Loucy (cell line): ENCODE measurements around the gene KRT3.

Experiments
- H2AFZ ChIP-seq: fragments of 200-600 bp; sonication (generic); 2 replicates; pipeline ENCODE4 v1.6.0; 2016; ENCODE audit warnings: antibody characterized with exemption, mild to moderate bottlenecking, low read length, moderate library complexity
- H3F3A ChIP-seq: fragments of 200-600 bp; 2 replicates; pipeline ENCODE4 v1.6.0; 2016; ENCODE audit warnings: antibody characterized with exemption, low read depth, mild to moderate bottlenecking
- H3K27me3 ChIP-seq: fragments of 200-600 bp; sonication (generic); 2 replicates; pipeline ENCODE4 v1.6.1; 2014; ENCODE audit warnings: low read length, mild to moderate bottlenecking; ENCODE audit not compliant: insufficient read depth, poor library complexity, severe bottlenecking
- H3K36me3 ChIP-seq: fragments of 200-600 bp; sonication (generic); 2 replicates; pipeline ENCODE4 v1.6.1; 2016; ENCODE audit warnings: low read length; ENCODE audit not compliant: insufficient read depth
- H3K4me1 ChIP-seq: fragments of 200-600 bp; sonication (generic); 2 replicates; pipeline ENCODE4 v1.5.1; 2014; ENCODE audit warnings: low read length, mild to moderate bottlenecking; ENCODE audit not compliant: insufficient read depth, poor library complexity, severe bottlenecking
- H3K4me2 ChIP-seq: fragments of 200-600 bp; sonication (generic); 2 replicates; pipeline ENCODE4 v1.6.0; 2014; ENCODE audit warnings: antibody characterized with exemption, low read length, low read depth, mild to moderate bottlenecking; ENCODE audit not compliant: poor library complexity, severe bottlenecking
- H3K4me3 ChIP-seq: fragments of 200-600 bp; sonication (generic); 2 replicates; pipeline ENCODE4 v1.5.1; 2014; ENCODE audit warnings: low read length, mild to moderate bottlenecking, mixed read lengths; ENCODE audit not compliant: poor library complexity, severe bottlenecking
- H3K79me2 ChIP-seq: fragments of 200-600 bp; sonication (generic); 2 replicates; pipeline ENCODE4 v1.6.1; 2014; ENCODE audit warnings: low read length; ENCODE audit not compliant: insufficient read depth
- H3K9ac ChIP-seq: fragments of 200-600 bp; sonication (generic); 2 replicates; pipeline ENCODE4 v1.6.0; 2014; ENCODE audit warnings: mild to moderate bottlenecking, low read depth, low read length, moderate library complexity; ENCODE audit not compliant: poor library complexity, severe bottlenecking
- H3K9me2 ChIP-seq: fragments of 200-600 bp; sonication (generic); replicated peaks from 2 replicates; pipeline ENCODE4 v1.6.1; 2016; ENCODE audit warnings: low read depth, low read length, mixed read lengths
- H3K9me3 ChIP-seq: fragments of 200-600 bp; sonication (generic); 2 replicates; pipeline ENCODE4 v1.6.1; 2014; ENCODE audit warnings: mild to moderate bottlenecking, antibody characterized with exemption, low read length, low read depth; ENCODE audit not compliant: insufficient read depth
- H4K20me1 ChIP-seq: fragments of 200-600 bp; sonication (generic); 2 replicates; pipeline ENCODE4 v1.6.0; 2014; ENCODE audit warnings: antibody characterized with exemption, low read length, mild to moderate bottlenecking; ENCODE audit not compliant: insufficient read depth, poor library complexity, severe bottlenecking
- EZH2phosphoT487 ChIP-seq: fragments of 200-600 bp; IDR thresholded peaks from 2 replicates; pipeline ENCODE4 v1.6.1; 2018; ENCODE audit warnings: antibody characterized with exemption, mild to moderate bottlenecking, moderate library complexity, borderline replicate concordance
- TF ChIP-seq, protein P1 (sequence below): fragments of 200-600 bp; sonication (generic); conservative IDR thresholded peaks from 2 replicates; pipeline ENCODE4 v1.5.1; 2014; ENCODE audit warnings: mild to moderate bottlenecking, antibody characterized with exemption, low read length

The KRT3 gene

DNA sequence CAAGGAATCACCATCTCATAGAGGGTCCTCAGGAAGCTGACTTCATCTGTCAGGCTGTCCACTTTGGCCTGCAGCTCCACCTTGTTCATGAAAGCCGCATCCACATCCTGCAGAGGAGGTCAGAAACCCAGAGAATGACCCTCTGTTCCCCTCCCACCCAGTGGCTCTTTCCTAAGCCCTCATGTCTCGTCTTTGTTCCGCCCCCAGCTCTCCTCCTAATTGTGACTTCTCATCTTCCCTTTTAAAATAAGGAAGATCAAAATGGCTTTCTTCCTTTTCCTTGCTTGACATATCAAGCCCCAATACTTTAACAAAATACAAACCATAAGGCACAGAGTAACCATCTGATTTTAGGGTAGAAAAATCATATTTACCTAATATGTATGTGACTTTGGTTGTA lies 23.1 kb downstream of the KRT3 start:
- Histone ChIP-seq H3K9me3 (no peaks in the 10 kb centered on the region), H3K4me1 (no peaks in the 10 kb centered on the region), H3K4me2 (no peak overlapping the region), H3K79me2 (no peaks in the 10 kb centered on the region), H3K36me3 (no peaks in the 10 kb centered on the region), H4K20me1 (no peaks in the 10 kb centered on the region), H2AFZ (no peak overlapping the region), H3K27me3 (no peaks in the 10 kb centered on the region), H3F3A (no peaks in the 10 kb centered on the region), H3K9ac (no peak overlapping the region), H3K9me2 (no peaks in the 10 kb centered on the region), H3K4me3 (no peak overlapping the region)
- TF ChIP-seq EZH2phosphoT487 = no peak
- TF ChIP-seq, protein P1, sequence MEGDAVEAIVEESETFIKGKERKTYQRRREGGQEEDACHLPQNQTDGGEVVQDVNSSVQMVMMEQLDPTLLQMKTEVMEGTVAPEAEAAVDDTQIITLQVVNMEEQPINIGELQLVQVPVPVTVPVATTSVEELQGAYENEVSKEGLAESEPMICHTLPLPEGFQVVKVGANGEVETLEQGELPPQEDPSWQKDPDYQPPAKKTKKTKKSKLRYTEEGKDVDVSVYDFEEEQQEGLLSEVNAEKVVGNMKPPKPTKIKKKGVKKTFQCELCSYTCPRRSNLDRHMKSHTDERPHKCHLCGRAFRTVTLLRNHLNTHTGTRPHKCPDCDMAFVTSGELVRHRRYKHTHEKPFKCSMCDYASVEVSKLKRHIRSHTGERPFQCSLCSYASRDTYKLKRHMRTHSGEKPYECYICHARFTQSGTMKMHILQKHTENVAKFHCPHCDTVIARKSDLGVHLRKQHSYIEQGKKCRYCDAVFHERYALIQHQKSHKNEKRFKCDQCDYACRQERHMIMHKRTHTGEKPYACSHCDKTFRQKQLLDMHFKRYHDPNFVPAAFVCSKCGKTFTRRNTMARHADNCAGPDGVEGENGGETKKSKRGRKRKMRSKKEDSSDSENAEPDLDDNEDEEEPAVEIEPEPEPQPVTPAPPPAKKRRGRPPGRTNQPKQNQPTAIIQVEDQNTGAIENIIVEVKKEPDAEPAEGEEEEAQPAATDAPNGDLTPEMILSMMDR = no peak

DNA sequence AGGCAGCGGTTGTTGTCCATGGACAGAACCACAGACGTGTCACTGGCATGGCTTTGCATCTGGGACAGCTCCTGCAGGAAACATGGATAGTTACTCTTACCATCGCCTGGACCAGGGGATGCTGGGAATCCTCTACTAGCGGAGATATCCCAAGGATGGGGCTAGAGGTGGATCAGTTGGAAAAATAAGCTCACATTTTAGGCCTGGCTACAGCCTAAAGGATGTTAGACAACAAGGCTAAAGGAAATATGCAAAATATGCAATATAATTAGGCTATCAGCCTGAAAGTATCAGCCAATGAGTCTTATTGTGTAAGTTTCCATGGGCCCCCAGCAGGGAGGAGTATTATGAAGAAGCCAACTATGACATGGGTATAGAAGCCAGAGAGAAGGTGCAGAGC lies 23.7 kb downstream of the KRT3 start:
- H3K9me3 ChIP-seq = no peaks in the 10 kb centered on the region
- no peaks in the 10 kb centered on the region for H4K20me1 ChIP-seq
- no peak overlapping the region for H3K4me3 ChIP-seq
- H3K9ac ChIP-seq = no peak overlapping the region
- H3K4me2 ChIP-seq = no peak overlapping the region
- no peaks in the 10 kb centered on the region for H3K27me3 ChIP-seq
- H3K79me2 ChIP-seq = no peaks in the 10 kb centered on the region
- no peak for TF ChIP-seq EZH2phosphoT487
- TF ChIP-seq, protein P1 = no peak
- no peak overlapping the region for H2AFZ ChIP-seq
- no peaks in the 10 kb centered on the region for H3F3A ChIP-seq
- H3K36me3 ChIP-seq = no peaks in the 10 kb centered on the region
- H3K9me2 ChIP-seq = no peaks in the 10 kb centered on the region
- no peaks in the 10 kb centered on the region for H3K4me1 ChIP-seq

DNA sequence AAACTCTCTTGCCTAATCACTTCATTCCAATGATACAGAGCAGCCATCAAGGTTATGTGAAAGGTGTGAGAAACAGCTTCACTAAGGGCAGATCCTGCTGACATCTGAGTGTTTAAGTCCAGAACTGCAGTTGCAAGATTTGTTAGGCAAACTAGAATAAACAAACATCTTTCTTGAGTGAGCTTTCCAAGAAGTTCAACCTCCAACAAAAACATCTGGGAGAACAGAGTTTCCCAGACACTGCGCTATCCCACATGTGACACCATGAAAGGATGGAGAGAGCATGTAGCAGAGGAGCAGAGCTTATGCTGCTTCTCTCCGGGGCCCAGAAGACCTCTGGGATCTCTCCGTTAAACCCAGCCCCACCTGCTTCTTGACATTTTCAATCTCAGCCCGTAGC lies 24.4 kb downstream of the KRT3 start:
- no peak overlapping the region for H3K9ac ChIP-seq
- TF ChIP-seq, protein P1 = no peak
- TF ChIP-seq EZH2phosphoT487 = no peak
- no peak overlapping the region for H3K4me3 ChIP-seq
- H3K27me3 ChIP-seq = no peaks in the 10 kb centered on the region
- no peaks in the 10 kb centered on the region for H3K9me2 ChIP-seq
- H3K4me1 ChIP-seq = no peaks in the 10 kb centered on the region
- no peak overlapping the region for H2AFZ ChIP-seq
- no peaks in the 10 kb centered on the region for H3K9me3 ChIP-seq
- no peak overlapping the region for H3K4me2 ChIP-seq
- H4K20me1 ChIP-seq = no peaks in the 10 kb centered on the region
- H3F3A ChIP-seq = no peaks in the 10 kb centered on the region
- no peaks in the 10 kb centered on the region for H3K36me3 ChIP-seq
- H3K79me2 ChIP-seq = no peaks in the 10 kb centered on the region
